CD4-positive, alpha-beta T cell (primary cell): ENCODE measurements around the gene MUSK. TPM values are rescaled to one million over a fixed set of nuclear protein-coding genes. Genes with fewer than 3 reads are reported as not detected.

Source experiments
- ATAC-seq: fragments of 200-7000 bp; cut with Tn5 transposase; one replicate; pipeline ENCODE4 v1.10.0; 2022; ENCODE audit warnings: mild to moderate bottlenecking; ENCODE audit not compliant: poor library complexity
- CTCF ChIA-PET: fragments of 350-600 bp; sonication (Branson Sonifier 250); formaldehyde crosslinking; loops from one replicate; lab custom pipeline; 2021; ENCODE audit warnings: antibody characterized with exemption, inconsistent platforms; lab: Charles Lee
- POLR2A ChIA-PET: fragments of 350-600 bp; sonication (Branson Sonifier 250); formaldehyde crosslinking; loops from one replicate; lab custom pipeline; 2021; ENCODE audit warnings: antibody characterized with exemption, inconsistent platforms; lab: Charles Lee
- DNase-seq, 14 experiments: peaks; one replicate each; pipeline ENCODE4 v3.0.0-alpha.2; 2013 to 2020; ENCODE audit warnings: mixed read lengths in 2 of 14
- H3K27ac ChIP-seq, 2 donors: one replicate each; pipeline versions ENCODE4 v1.5.1 to v1.7.0; 2013; ENCODE audit warnings: low read length in 2 of 2, low read depth in 1 of 2, mild to moderate bottlenecking in 1 of 2
- H3K27me3 ChIP-seq, 2 experiments: 1 replicate in 1 of 2; 2 replicates in 1 of 2; pipeline versions ENCODE4 v1.6.1 to v1.7.0; 2013; ENCODE audit warnings: low read length in 2 of 2, control low read depth in 1 of 2, mild to moderate bottlenecking in 1 of 2, moderate library complexity in 1 of 2; ENCODE audit not compliant: insufficient read depth in 2 of 2, control insufficient read depth in 1 of 2
- H3K36me3 ChIP-seq: one replicate; pipeline ENCODE4 v1.6.1; 2013; ENCODE audit warnings: low read length, control low read depth; ENCODE audit not compliant: insufficient read depth
- H3K4me1 ChIP-seq: one replicate; pipeline ENCODE4 v1.6.1; 2013; ENCODE audit warnings: low read length, control low read depth; ENCODE audit not compliant: insufficient read depth
- H3K4me3 ChIP-seq: one replicate; pipeline ENCODE4 v1.5.1; 2013; ENCODE audit warnings: mild to moderate bottlenecking, low read length, moderate library complexity
- H3K9me3 ChIP-seq, 2 experiments: 1 replicate in 1 of 2; 2 replicates in 1 of 2; pipeline versions ENCODE4 v1.6.1 to v1.7.0; 2013; ENCODE audit warnings: low read length in 2 of 2, mild to moderate bottlenecking in 2 of 2, control low read depth in 1 of 2, moderate library complexity in 1 of 2; ENCODE audit not compliant: control insufficient read depth in 1 of 2, insufficient read depth in 1 of 2
- H3K27ac Mint-ChIP-seq: one replicate; pipeline ENCODE4 v1.8.0; 2020; ENCODE audit warnings: mixed read lengths
- H3K27me3 Mint-ChIP-seq: one replicate; pipeline ENCODE4 v1.8.0; 2021; ENCODE audit warnings: mixed read lengths
- H3K36me3 Mint-ChIP-seq: one replicate; pipeline ENCODE4 v1.8.0; 2021; ENCODE audit warnings: low read depth, mixed read lengths
- H3K4me1 Mint-ChIP-seq: one replicate; pipeline ENCODE4 v1.8.0; 2021; ENCODE audit warnings: low read depth, mixed read lengths
- H3K4me3 Mint-ChIP-seq: one replicate; pipeline ENCODE4 v1.8.0; 2020; ENCODE audit warnings: mild to moderate bottlenecking, mixed read lengths
- H3K9me3 Mint-ChIP-seq: one replicate; pipeline ENCODE4 v1.8.0; 2020; ENCODE audit warnings: mixed read lengths
- intact Hi-C, 2 experiments: fragments of 100-400 bp; cut with DNase I in 1 of 2; cut with micrococcal nuclease in 1 of 2; formaldehyde crosslinking; loops; one replicate each; pipeline versions ENCODE4 v1.15.1 to v1.9.0; 2023 to 2025; cut with DNase I, micrococcal nuclease
- total RNA-seq, 174 experiments: library from RNA in 2 of 174; stranded (reverse) in 2 of 174; gene quantifications; one replicate each; pipeline ENCODE4 v1.2.3 and lab custom pipeline; 2021 to 2026
- TF ChIP-seq, protein P1 (sequence below): fragments of 200-600 bp; IDR thresholded peaks from one replicate; pipeline ENCODE4 v1.8.0; 2022; ENCODE audit warnings: antibody characterized with exemption, mild to moderate bottlenecking

The MUSK gene
- total RNA-seq, 2 experiments from 2014 or later: not detected

DNA sequence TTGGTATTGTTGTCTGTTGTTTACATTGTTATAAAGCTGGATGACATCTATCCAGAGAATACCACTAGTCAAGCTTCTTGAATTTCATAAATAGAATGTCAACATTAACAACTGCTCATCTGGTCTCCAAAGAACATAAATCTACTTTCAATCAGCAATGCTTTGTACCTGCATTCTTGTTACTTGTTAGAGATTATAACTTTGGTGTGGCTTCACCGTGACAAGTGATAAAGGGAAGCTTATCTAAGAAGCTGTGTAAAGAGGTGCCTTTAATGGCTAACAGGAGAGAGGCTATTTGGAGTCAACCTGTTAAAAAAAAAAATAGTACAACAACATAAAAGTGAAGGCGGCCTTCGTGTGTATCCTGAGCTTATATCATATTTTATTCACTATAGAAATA lies 41.8 kb downstream of the MUSK start:
- no peaks in the 10 kb centered on the region for H3K9me3 Mint-ChIP-seq
- Histone ChIP-seq H3K36me3 (no peaks in the 10 kb centered on the region), H3K9me3 (no peaks in the 10 kb centered on the region), H3K4me3 (no peak overlapping the region), H3K27ac (no peak overlapping the region), H3K4me1 (no peaks in the 10 kb centered on the region), H3K27me3 (no peaks in the 10 kb centered on the region)
- H3K4me3 Mint-ChIP-seq: no peak overlapping the region
- no peaks in the 10 kb centered on the region for H3K36me3 Mint-ChIP-seq
- H3K27ac Mint-ChIP-seq: no peak overlapping the region
- TF ChIP-seq, protein P1, sequence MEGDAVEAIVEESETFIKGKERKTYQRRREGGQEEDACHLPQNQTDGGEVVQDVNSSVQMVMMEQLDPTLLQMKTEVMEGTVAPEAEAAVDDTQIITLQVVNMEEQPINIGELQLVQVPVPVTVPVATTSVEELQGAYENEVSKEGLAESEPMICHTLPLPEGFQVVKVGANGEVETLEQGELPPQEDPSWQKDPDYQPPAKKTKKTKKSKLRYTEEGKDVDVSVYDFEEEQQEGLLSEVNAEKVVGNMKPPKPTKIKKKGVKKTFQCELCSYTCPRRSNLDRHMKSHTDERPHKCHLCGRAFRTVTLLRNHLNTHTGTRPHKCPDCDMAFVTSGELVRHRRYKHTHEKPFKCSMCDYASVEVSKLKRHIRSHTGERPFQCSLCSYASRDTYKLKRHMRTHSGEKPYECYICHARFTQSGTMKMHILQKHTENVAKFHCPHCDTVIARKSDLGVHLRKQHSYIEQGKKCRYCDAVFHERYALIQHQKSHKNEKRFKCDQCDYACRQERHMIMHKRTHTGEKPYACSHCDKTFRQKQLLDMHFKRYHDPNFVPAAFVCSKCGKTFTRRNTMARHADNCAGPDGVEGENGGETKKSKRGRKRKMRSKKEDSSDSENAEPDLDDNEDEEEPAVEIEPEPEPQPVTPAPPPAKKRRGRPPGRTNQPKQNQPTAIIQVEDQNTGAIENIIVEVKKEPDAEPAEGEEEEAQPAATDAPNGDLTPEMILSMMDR: no peak
- no peaks in the 10 kb centered on the region for H3K4me1 Mint-ChIP-seq
- H3K27me3 Mint-ChIP-seq: no peaks in the 10 kb centered on the region
- no peak for DNase-seq
- CTCF ChIA-PET: no interaction called here
- intact Hi-C loops: no loop called here
- no peak for ATAC-seq
- POLR2A ChIA-PET: no interaction called here

DNA sequence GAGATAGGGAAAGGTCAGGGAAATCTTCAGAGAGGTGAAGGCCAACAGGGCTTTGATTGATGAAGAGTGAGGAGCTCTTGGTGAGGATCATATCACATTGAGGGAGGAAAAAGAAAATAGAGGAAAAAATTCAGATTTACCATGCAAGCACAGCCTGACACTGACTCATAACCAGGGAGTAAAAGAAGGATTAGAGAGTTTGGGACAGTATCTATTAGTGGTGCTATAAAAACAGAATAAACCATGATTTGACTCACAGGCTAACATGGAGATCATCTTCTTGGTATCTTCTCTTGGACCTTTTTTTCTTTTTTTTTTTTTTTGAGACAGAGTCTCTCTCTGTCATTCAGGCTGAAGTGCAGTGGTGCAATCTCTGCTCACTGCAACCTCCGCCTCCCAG lies 44.4 kb downstream of the MUSK start:
- H3K9me3 Mint-ChIP-seq: peaks cover 3% of the 10 kb centered on the region
- DNase-seq (no peak), ATAC-seq (no peak)
- Histone ChIP-seq H3K9me3 (no peaks in the 10 kb centered on the region), H3K4me1 (no peaks in the 10 kb centered on the region), H3K27me3 (no peaks in the 10 kb centered on the region), H3K27ac (no peak overlapping the region), H3K36me3 (no peaks in the 10 kb centered on the region), H3K4me3 (no peak overlapping the region)
- H3K4me1 Mint-ChIP-seq: no peaks in the 10 kb centered on the region
- no peak overlapping the region for H3K4me3 Mint-ChIP-seq
- no peak overlapping the region for H3K27ac Mint-ChIP-seq
- ChIA-PET CTCF (no interaction called here), POLR2A (no interaction called here)
- H3K36me3 Mint-ChIP-seq: no peaks in the 10 kb centered on the region
- TF ChIP-seq, protein P1: no peak
- H3K27me3 Mint-ChIP-seq: no peaks in the 10 kb centered on the region
- intact Hi-C loops: no loop called here

DNA sequence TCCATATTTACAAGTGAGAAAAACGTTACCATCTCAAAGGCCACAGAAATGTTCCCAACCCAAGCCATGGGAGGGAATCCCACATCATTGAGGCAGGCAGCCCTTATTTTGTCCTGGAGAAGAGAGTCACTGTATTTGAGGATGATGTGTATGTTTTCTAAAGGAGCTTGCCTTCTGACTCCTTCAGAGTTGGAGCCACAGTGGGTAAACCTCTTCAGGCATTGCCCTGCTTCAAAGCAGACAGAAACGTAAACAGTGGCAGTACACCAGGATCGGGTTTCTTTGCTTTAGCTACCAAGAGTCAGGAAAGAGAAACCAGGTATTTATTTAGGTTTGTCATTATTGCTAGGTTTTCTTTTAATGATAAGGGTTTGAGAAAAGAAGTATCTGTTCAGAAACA lies 45.7 kb downstream of the MUSK start:
- H3K27me3 Mint-ChIP-seq: no peaks in the 10 kb centered on the region
- Histone ChIP-seq H3K9me3 (no peaks in the 10 kb centered on the region), H3K36me3 (no peaks in the 10 kb centered on the region), H3K4me3 (no peak overlapping the region), H3K4me1 (no peaks in the 10 kb centered on the region), H3K27ac (no peak overlapping the region), H3K27me3 (no peaks in the 10 kb centered on the region)
- intact Hi-C loops: no loop called here
- TF ChIP-seq, protein P1: no peak
- no peak overlapping the region for H3K4me3 Mint-ChIP-seq
- POLR2A ChIA-PET: no interaction called here
- ATAC-seq (no peak), DNase-seq (no peak)
- H3K27ac Mint-ChIP-seq: no peak overlapping the region
- H3K9me3 Mint-ChIP-seq: peaks cover 7% of the 10 kb centered on the region
- CTCF ChIA-PET: no interaction called here
- H3K36me3 Mint-ChIP-seq: no peaks in the 10 kb centered on the region
- H3K4me1 Mint-ChIP-seq: no peaks in the 10 kb centered on the region
